GM23248 (cell line): ENCODE measurements around the gene TPK1. TPM values are rescaled to one million over a fixed set of nuclear protein-coding genes. Genes with fewer than 3 reads are reported as not detected.

Experiments
- DNase-seq: peaks from one replicate; pipeline ENCODE4 v3.0.0-alpha.2; 2015
- H2AFZ ChIP-seq: fragments of 200-600 bp; sonication (generic); 2 replicates; pipeline ENCODE4 v1.6.1; 2016; ENCODE audit warnings: antibody characterized with exemption
- H3F3A ChIP-seq: fragments of 200-600 bp; sonication (generic); 2 replicates; pipeline ENCODE4 v1.6.1; 2016; ENCODE audit warnings: mild to moderate bottlenecking, antibody characterized with exemption, mixed run types; ENCODE audit not compliant: insufficient read depth
- H3K27ac ChIP-seq: fragments of 200-600 bp; sonication (generic); 2 replicates; pipeline ENCODE4 v1.5.1; 2016; ENCODE audit warnings: mild to moderate bottlenecking
- H3K27me3 ChIP-seq: fragments of 200-600 bp; sonication (generic); replicated peaks from 2 replicates; pipeline ENCODE4 v1.6.1; 2016; ENCODE audit warnings: mild to moderate bottlenecking; ENCODE audit not compliant: insufficient read depth
- H3K36me3 ChIP-seq: fragments of 200-600 bp; sonication (generic); 2 replicates; pipeline ENCODE4 v1.6.1; 2016; ENCODE audit warnings: low read depth, mild to moderate bottlenecking
- H3K4me1 ChIP-seq: fragments of 200-600 bp; sonication (generic); 2 replicates; pipeline ENCODE4 v1.6.1; 2016; ENCODE audit warnings: mild to moderate bottlenecking; ENCODE audit not compliant: insufficient read depth
- H3K4me2 ChIP-seq: fragments of 200-600 bp; sonication (generic); one replicate; pipeline ENCODE4 v1.6.1; 2016; ENCODE audit warnings: mild to moderate bottlenecking; ENCODE audit not compliant: unreplicated experiment
- H3K4me3 ChIP-seq: fragments of 200-600 bp; sonication (generic); 2 replicates; pipeline ENCODE4 v1.5.1; 2016; ENCODE audit warnings: mild to moderate bottlenecking
- H3K79me2 ChIP-seq: fragments of 200-600 bp; sonication (generic); 2 replicates; pipeline ENCODE4 v1.6.1; 2016; ENCODE audit warnings: mild to moderate bottlenecking; ENCODE audit not compliant: insufficient read depth
- H3K9ac ChIP-seq: fragments of 200-600 bp; sonication (generic); 2 replicates; pipeline ENCODE4 v1.6.1; 2016; ENCODE audit warnings: mild to moderate bottlenecking
- H3K9me2 ChIP-seq: fragments of 200-600 bp; sonication (generic); 2 replicates; pipeline ENCODE4 v1.6.1; 2016; ENCODE audit warnings: mixed run types, mild to moderate bottlenecking, moderate library complexity; ENCODE audit not compliant: insufficient read depth
- H3K9me3 ChIP-seq: fragments of 200-600 bp; sonication (generic); one replicate; pipeline ENCODE4 v1.6.1; 2017; ENCODE audit warnings: low read depth
- H4K20me1 ChIP-seq: fragments of 200-600 bp; sonication (generic); 2 replicates; pipeline ENCODE4 v1.6.0; 2016; ENCODE audit not compliant: insufficient read depth
- EZH2 ChIP-seq: fragments of 200-600 bp; sonication (generic); IDR thresholded peaks from 2 replicates; pipeline ENCODE4 v1.6.1; 2018; ENCODE audit warnings: antibody characterized with exemption, mild to moderate bottlenecking; ENCODE audit not compliant: insufficient read depth, poor library complexity, severe bottlenecking
- EZH2phosphoT487 ChIP-seq: fragments of 200-600 bp; sonication (generic); IDR thresholded peaks from 2 replicates; pipeline ENCODE4 v1.6.1; 2018; ENCODE audit warnings: antibody characterized with exemption, moderate library complexity, mild to moderate bottlenecking, low read depth; ENCODE audit not compliant: insufficient read depth
- WGBS, 2 experiments: methylation state at CpG; one replicate each; pipeline ENCODE4 v1.1.6; 2015 to 2017; ENCODE audit warnings: low lambda C conversion rate in 2 of 2, low coverage in 1 of 2; ENCODE audit errors: missing lambda C conversion rate in 2 of 2; 5-methylcytosine and 5-hydroxymethylcytosine counted together
- in situ Hi-C: fragments of 300-500 bp; cut with MboI; formaldehyde crosslinking; loops from 2 replicates; pipeline ENCODE4 v1.15.0; 2020
- polyA plus RNA-seq: library from polyadenylated mRNA; unstranded; fragments of >200 nt; fragmentation: Nextera tagmentation; extraction: Ambion mirVana; gene quantifications from 2 replicates; pipeline ENCODE4 v1.2.1, GENCODE V29; 2016
- total RNA-seq: library from RNA; depleted of rRNA; stranded (reverse); fragments of >200 nt; shearing (Covaris generic); gene quantifications from 2 replicates; pipeline ENCODE4 v1.2.3, GENCODE V29; 2014

Gene TPK1
- total and polyA plus RNA-seq, 2 experiments from 2014 or later = 2.9 to 3.7 TPM

- no peak overlapping the region for H3K27ac ChIP-seq
- no peak overlapping the region for H3K4me2 ChIP-seq
- H3K4me1 ChIP-seq = no peaks in the 10 kb centered on the region
- H3K27me3 ChIP-seq = no peaks in the 10 kb centered on the region
- no peak overlapping the region for H2AFZ ChIP-seq
- H3K79me2 ChIP-seq = no peaks in the 10 kb centered on the region
- no peak for TF ChIP-seq EZH2phosphoT487
- no peak for TF ChIP-seq EZH2
- no peaks in the 10 kb centered on the region for H3K36me3 ChIP-seq
- no peaks in the 10 kb centered on the region for H3F3A ChIP-seq
- H3K9me3 ChIP-seq = no peaks in the 10 kb centered on the region
- no peaks in the 10 kb centered on the region for H4K20me1 ChIP-seq
- no peak for DNase-seq
- H3K9ac ChIP-seq = no peak overlapping the region
- no peak overlapping the region for H3K4me3 ChIP-seq
- in situ Hi-C loops = no loop called here
- H3K9me2 ChIP-seq = no peaks in the 10 kb centered on the region
Observed at GRCh38 chr7:144629598-144629997, 206.3 kb downstream of the TPK1 start.

- TF ChIP-seq EZH2phosphoT487 = no peak
- TF ChIP-seq EZH2 = no peak
- no peak overlapping the region for H3K27ac ChIP-seq
- in situ Hi-C loops = no loop called here
- no peaks in the 10 kb centered on the region for H3K4me1 ChIP-seq
- no peak for DNase-seq
- H3K27me3 ChIP-seq = no peaks in the 10 kb centered on the region
- H3K36me3 ChIP-seq = no peaks in the 10 kb centered on the region
- no peaks in the 10 kb centered on the region for H3F3A ChIP-seq
- H3K4me3 ChIP-seq = no peak overlapping the region
- no peak overlapping the region for H2AFZ ChIP-seq
- H3K9me3 ChIP-seq = no peaks in the 10 kb centered on the region
- no peaks in the 10 kb centered on the region for H3K79me2 ChIP-seq
- no peak overlapping the region for H3K9ac ChIP-seq
- WGBS, 2 experiments = 36 to 46% methylated on average over 6 of the region's 6 CpGs
- H3K4me2 ChIP-seq = no peak overlapping the region
- H3K9me2 ChIP-seq = no peaks in the 10 kb centered on the region
- H4K20me1 ChIP-seq = no peaks in the 10 kb centered on the region
Observed at GRCh38 chr7:144629011-144629410, 206.8 kb downstream of the TPK1 start.

GRCh38 chr7:144628176-144628575, 207.7 kb downstream of the TPK1 start:
- no peak for TF ChIP-seq EZH2phosphoT487
- TF ChIP-seq EZH2 = no peak
- DNase-seq = no peak
- Histone ChIP-seq H3K4me2 (no peak overlapping the region), H3K9me3 (no peaks in the 10 kb centered on the region), H4K20me1 (no peaks in the 10 kb centered on the region), H3F3A (no peaks in the 10 kb centered on the region), H3K79me2 (no peaks in the 10 kb centered on the region), H2AFZ (no peak overlapping the region), H3K9me2 (no peaks in the 10 kb centered on the region), H3K27ac (no peak overlapping the region), H3K27me3 (no peaks in the 10 kb centered on the region), H3K4me3 (no peak overlapping the region), H3K9ac (no peak overlapping the region), H3K36me3 (no peaks in the 10 kb centered on the region), H3K4me1 (no peaks in the 10 kb centered on the region)
- WGBS, 2 experiments = 0 to 6% methylated on average over 2 of the region's 2 CpGs
- in situ Hi-C loops = no loop called here

- Histone ChIP-seq H3K27ac (no peak overlapping the region), H3K79me2 (no peaks in the 10 kb centered on the region), H3K4me1 (no peaks in the 10 kb centered on the region), H3K9me3 (no peaks in the 10 kb centered on the region), H3K9me2 (no peaks in the 10 kb centered on the region), H3F3A (no peaks in the 10 kb centered on the region), H3K9ac (no peak overlapping the region), H4K20me1 (no peaks in the 10 kb centered on the region), H2AFZ (no peak overlapping the region), H3K4me3 (no peak overlapping the region), H3K36me3 (no peaks in the 10 kb centered on the region), H3K4me2 (no peak overlapping the region), H3K27me3 (no peaks in the 10 kb centered on the region)
- in situ Hi-C loops = no loop called here
- no peak for TF ChIP-seq EZH2phosphoT487
- no peak for TF ChIP-seq EZH2
- DNase-seq = no peak
- 47 to 58% methylated on average over 3 of the region's 3 CpGs for WGBS, 2 experiments
Observed at GRCh38 chr7:144622745-144623144, 213.1 kb downstream of the TPK1 start.

GRCh38 chr7:144606261-144606660, 229.6 kb downstream of the TPK1 start:
- no peaks in the 10 kb centered on the region for H3K9me2 ChIP-seq
- no peaks in the 10 kb centered on the region for H3K27me3 ChIP-seq
- no peaks in the 10 kb centered on the region for H3K79me2 ChIP-seq
- no peak for TF ChIP-seq EZH2
- TF ChIP-seq EZH2phosphoT487 = no peak
- no peak overlapping the region for H3K4me2 ChIP-seq
- WGBS, 2 experiments = 72 to 76% methylated on average over 3 of the region's 3 CpGs
- no peaks in the 10 kb centered on the region for H3K4me1 ChIP-seq
- in situ Hi-C loops = no loop called here
- no peaks in the 10 kb centered on the region for H3K9me3 ChIP-seq
- no peak overlapping the region for H3K9ac ChIP-seq
- no peaks in the 10 kb centered on the region for H3F3A ChIP-seq
- no peak for DNase-seq
- H2AFZ ChIP-seq = no peak overlapping the region
- H3K27ac ChIP-seq = no peak overlapping the region
- H3K4me3 ChIP-seq = no peak overlapping the region
- H3K36me3 ChIP-seq = no peaks in the 10 kb centered on the region
- H4K20me1 ChIP-seq = no peaks in the 10 kb centered on the region
